ENCODE measurements around the gene BACH2. TPM values are rescaled to one million over a fixed set of nuclear protein-coding genes. Genes with fewer than 3 reads are reported as not detected.

Gene BACH2
- total and polyA plus RNA-seq, 10 of the 15 experiments (the other 5 are each of a cell fraction or from before 2014, with no cell fraction given), result 0.03 to 0.28 (median 0.04) TPM; not detected in 3

- no peaks in the 10 kb centered on the region for H3K36me3 ChIP-seq (ENCODE audit: control insufficient read depth in 2 of 2, insufficient read depth in 2 of 2, low read length in 1 of 2)
- DNase-seq (ENCODE audit: low read depth, low spot score), result no peak
- no peaks in the 10 kb centered on the region for H3K9me3 ChIP-seq (replicated peaks; ENCODE audit: control insufficient read depth, insufficient read depth, low read length)
- no TSS peak for BruUV-seq (replicated peaks)
- no peaks in the 10 kb centered on the region for H3K4me1 ChIP-seq (ENCODE audit: control insufficient read depth, insufficient read depth, low read length)
- no peak for ATAC-seq
- ChIA-PET RAD21 (ENCODE audit: unreplicated experiment) (interaction anchor here (0.8 kb wide), 1 partner anchor 125 kb away, joined by 3 read pairs; no protein-coding TSS in a partner anchor), CTCF (no interaction called here), POLR2A (no interaction called here), SMC1A (ENCODE audit: uncharacterized antibody, unreplicated experiment) (interaction anchor here (1.0 to 1.2 kb wide), 2 partner anchors 14 to 219 kb away, joined by 3 read pairs; no protein-coding TSS in a partner anchor)
- 41% methylated on average over 2 of the region's 2 CpGs for WGBS (ENCODE audit: insufficient coverage, insufficient replicate concordance, low lambda C conversion rate, missing lambda C conversion rate)
- in situ Hi-C loops (cut with MboI), result no loop called here
- no peak overlapping the region for H2AFZ ChIP-seq (ENCODE audit: control insufficient read depth, low read depth, low read length)
- H4K20me1 ChIP-seq (ENCODE audit: control insufficient read depth, insufficient read depth), result no peaks in the 10 kb centered on the region
- H3K27me3 ChIP-seq (replicated peaks in 1 of 2; ENCODE audit: control insufficient read depth in 2 of 2, insufficient read depth in 2 of 2, low read length in 1 of 2), result no peaks in the 10 kb centered on the region; a peak in 1 of 4 replicates
- FAIRE-seq, result no peak
- no peak overlapping the region for H3K4me3 ChIP-seq
- no peak overlapping the region for H3K9ac ChIP-seq (ENCODE audit: control insufficient read depth, insufficient read depth, low read length)
- no peaks in the 10 kb centered on the region for H3K79me2 ChIP-seq (ENCODE audit: control insufficient read depth, insufficient read depth, low read length)
- intact Hi-C loops (cut with micrococcal nuclease; ENCODE audit: unreplicated experiment), result no loop called here
- no peak overlapping the region for H3K4me2 ChIP-seq (ENCODE audit: control insufficient read depth, insufficient read depth)
- no peak overlapping the region for H3K27ac ChIP-seq (ENCODE audit: control insufficient read depth, insufficient read depth)
- no peak for TF ChIP-seq NFIC (IDR thresholded peaks at IDR 0.05; ENCODE audit: low read depth, low read length)
- TF ChIP-seq SPI1 (IDR thresholded peaks at IDR 0.05; ENCODE audit: borderline replicate concordance, insufficient read depth, low read depth, low read length), result no peak
- no peak for TF ChIP-seq HDAC6 (IDR thresholded peaks at IDR 0.05; ENCODE audit: unreplicated experiment)
- no peak for TF ChIP-seq CBFB (IDR thresholded peaks at IDR 0.05; ENCODE audit: low read depth)
- no peak for TF ChIP-seq ZBTB40 (IDR thresholded peaks at IDR 0.05; ENCODE audit: borderline replicate concordance)
- TF ChIP-seq WRNIP1 (IDR thresholded peaks at IDR 0.05; ENCODE audit: borderline replicate concordance, low read depth, low read length), result no peak
- TF ChIP-seq ZSCAN29 (IDR thresholded peaks at IDR 0.05), result no peak
- TF ChIP-seq SP1 (IDR thresholded peaks at IDR 0.05; ENCODE audit: low read depth, low read length), result no peak
- TF ChIP-seq, protein P1, sequence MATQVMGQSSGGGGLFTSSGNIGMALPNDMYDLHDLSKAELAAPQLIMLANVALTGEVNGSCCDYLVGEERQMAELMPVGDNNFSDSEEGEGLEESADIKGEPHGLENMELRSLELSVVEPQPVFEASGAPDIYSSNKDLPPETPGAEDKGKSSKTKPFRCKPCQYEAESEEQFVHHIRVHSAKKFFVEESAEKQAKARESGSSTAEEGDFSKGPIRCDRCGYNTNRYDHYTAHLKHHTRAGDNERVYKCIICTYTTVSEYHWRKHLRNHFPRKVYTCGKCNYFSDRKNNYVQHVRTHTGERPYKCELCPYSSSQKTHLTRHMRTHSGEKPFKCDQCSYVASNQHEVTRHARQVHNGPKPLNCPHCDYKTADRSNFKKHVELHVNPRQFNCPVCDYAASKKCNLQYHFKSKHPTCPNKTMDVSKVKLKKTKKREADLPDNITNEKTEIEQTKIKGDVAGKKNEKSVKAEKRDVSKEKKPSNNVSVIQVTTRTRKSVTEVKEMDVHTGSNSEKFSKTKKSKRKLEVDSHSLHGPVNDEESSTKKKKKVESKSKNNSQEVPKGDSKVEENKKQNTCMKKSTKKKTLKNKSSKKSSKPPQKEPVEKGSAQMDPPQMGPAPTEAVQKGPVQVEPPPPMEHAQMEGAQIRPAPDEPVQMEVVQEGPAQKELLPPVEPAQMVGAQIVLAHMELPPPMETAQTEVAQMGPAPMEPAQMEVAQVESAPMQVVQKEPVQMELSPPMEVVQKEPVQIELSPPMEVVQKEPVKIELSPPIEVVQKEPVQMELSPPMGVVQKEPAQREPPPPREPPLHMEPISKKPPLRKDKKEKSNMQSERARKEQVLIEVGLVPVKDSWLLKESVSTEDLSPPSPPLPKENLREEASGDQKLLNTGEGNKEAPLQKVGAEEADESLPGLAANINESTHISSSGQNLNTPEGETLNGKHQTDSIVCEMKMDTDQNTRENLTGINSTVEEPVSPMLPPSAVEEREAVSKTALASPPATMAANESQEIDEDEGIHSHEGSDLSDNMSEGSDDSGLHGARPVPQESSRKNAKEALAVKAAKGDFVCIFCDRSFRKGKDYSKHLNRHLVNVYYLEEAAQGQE (IDR thresholded peaks at IDR 0.05; ENCODE audit: low read depth, low read length), result no peak
- TF ChIP-seq, protein P2, sequence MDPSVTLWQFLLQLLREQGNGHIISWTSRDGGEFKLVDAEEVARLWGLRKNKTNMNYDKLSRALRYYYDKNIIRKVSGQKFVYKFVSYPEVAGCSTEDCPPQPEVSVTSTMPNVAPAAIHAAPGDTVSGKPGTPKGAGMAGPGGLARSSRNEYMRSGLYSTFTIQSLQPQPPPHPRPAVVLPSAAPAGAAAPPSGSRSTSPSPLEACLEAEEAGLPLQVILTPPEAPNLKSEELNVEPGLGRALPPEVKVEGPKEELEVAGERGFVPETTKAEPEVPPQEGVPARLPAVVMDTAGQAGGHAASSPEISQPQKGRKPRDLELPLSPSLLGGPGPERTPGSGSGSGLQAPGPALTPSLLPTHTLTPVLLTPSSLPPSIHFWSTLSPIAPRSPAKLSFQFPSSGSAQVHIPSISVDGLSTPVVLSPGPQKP (IDR thresholded peaks at IDR 0.05; ENCODE audit: low read depth, low read length), result no peak
- no peak for TF ChIP-seq GATAD2B (conservative IDR thresholded peaks at IDR 0.05; ENCODE audit: low read depth)
- TF ChIP-seq RUNX3 (IDR thresholded peaks at IDR 0.05; ENCODE audit: low read length), result no peak
- TF ChIP-seq NR2F1 (conservative IDR thresholded peaks at IDR 0.05), result no peak
- TF ChIP-seq JUNB (IDR thresholded peaks at IDR 0.05), result no peak
- TF ChIP-seq BHLHE40 (IDR thresholded peaks at IDR 0.05; ENCODE audit: borderline replicate concordance in 1 of 2, low read depth in 2 of 2, low read length in 1 of 2), result no peak
Measured at GRCh38 chr6:90159452-90159851, 137.2 kb downstream of the BACH2 start.
